Measurements from ENCODE around the gene OSBPL10. TPM values are rescaled to one million over a fixed set of nuclear protein-coding genes. Genes with fewer than 3 reads are reported as not detected.
"Not testable (repeated sequence)": the region's sequence is repeated elsewhere in the genome, so short reads cannot be mapped to it uniquely, and the experiment has no call there.

OSBPL10 gene
- total RNA-seq, 2 donors from 2014 or later: 0.17 to 2.9 TPM

GRCh38 chr3:31798840-31799239 is 182.2 kb downstream of the OSBPL10 start:
- Mint-ChIP-seq H3K4me3 (no peak overlapping the region), H3K4me1 (ENCODE audit: low read depth in 2 of 2) (no peaks in the 10 kb centered on the region), H3K27ac (no peak overlapping the region), H3K27me3 (peaks cover 0 to 2% of the 10 kb centered on the region in 2 donors), H3K9me3 (no peaks in the 10 kb centered on the region), H3K36me3 (no peaks in the 10 kb centered on the region)
- DNase-seq (ENCODE audit: low spot score) (no peak), ATAC-seq (no peak)

DNA sequence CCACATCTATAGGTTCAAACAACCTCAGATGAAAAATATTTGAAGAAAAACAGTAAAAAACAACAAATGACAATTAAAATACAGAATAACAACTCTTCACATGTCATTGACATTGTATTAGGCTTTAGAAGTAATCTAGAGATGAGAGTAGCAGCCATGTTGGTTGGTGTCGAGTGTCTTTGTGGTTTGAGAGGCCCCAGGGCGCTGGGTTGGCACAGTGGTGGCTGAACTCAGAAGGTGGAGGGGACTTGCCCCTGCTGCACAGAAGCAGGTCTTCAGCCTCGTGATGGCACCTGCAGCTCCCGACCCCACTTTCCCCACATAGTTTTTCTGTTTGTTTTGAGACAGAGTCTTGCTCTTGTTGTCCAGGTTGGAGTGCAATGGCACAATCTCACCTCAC is 187.2 kb downstream of the OSBPL10 start:
- H3K27me3 Mint-ChIP-seq: peaks cover 5 to 7% of the 10 kb centered on the region in 2 donors
- no peak for ATAC-seq
- H3K36me3 Mint-ChIP-seq: no peaks in the 10 kb centered on the region
- H3K27ac Mint-ChIP-seq: no peak overlapping the region
- no peaks in the 10 kb centered on the region for H3K9me3 Mint-ChIP-seq
- DNase-seq (ENCODE audit: low spot score): no peak
- no peak overlapping the region for H3K4me3 Mint-ChIP-seq
- no peaks in the 10 kb centered on the region for H3K4me1 Mint-ChIP-seq (ENCODE audit: low read depth in 2 of 2)

DNA sequence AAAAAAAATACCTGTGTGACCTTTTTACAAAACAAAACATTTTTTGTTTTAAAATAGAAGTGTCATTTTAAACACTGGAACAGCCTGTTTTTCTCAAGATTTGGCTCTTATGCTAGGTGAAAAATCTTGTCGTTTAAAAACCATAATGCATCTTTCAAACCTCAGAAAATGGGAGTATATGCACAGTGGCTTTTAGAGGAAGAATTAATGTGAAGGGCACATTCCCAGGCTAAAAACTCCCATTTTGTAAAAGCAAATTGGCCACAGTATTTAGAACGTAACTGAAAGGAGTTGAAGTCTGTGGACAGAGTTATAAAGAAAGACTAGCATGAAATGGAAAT is 190.0 kb downstream of the OSBPL10 start:
- Mint-ChIP-seq H3K4me3 (no peak overlapping the region), H3K27me3 (peaks cover 5 to 7% of the 10 kb centered on the region in 2 donors)

GRCh38 chr3:31790193-31791089 is 190.6 kb downstream of the OSBPL10 start:
- ATAC-seq: no peak
- H3K4me3 Mint-ChIP-seq: no peak overlapping the region
- no peak overlapping the region for H3K27ac Mint-ChIP-seq
- peaks cover 5 to 7% of the 10 kb centered on the region in 2 donors for H3K27me3 Mint-ChIP-seq
- no peaks in the 10 kb centered on the region for H3K36me3 Mint-ChIP-seq
- H3K9me3 Mint-ChIP-seq: no peaks in the 10 kb centered on the region
- H3K4me1 Mint-ChIP-seq (ENCODE audit: low read depth in 2 of 2): no peaks in the 10 kb centered on the region
- no peak for DNase-seq (ENCODE audit: low spot score)

More for the DNA sequence above, 190.0 kb downstream of the OSBPL10 start:
- DNase-seq (ENCODE audit: low spot score): no peak
- H3K36me3 Mint-ChIP-seq: no peaks in the 10 kb centered on the region
- H3K4me1 Mint-ChIP-seq (ENCODE audit: low read depth in 2 of 2): no peaks in the 10 kb centered on the region
- no peak overlapping the region for H3K27ac Mint-ChIP-seq
- no peaks in the 10 kb centered on the region for H3K9me3 Mint-ChIP-seq
- ATAC-seq: no peak

- H3K27ac Mint-ChIP-seq: no peak overlapping the region
Measured at GRCh38 chr3:31789429-31789828, 191.6 kb downstream of the OSBPL10 start.

DNA sequence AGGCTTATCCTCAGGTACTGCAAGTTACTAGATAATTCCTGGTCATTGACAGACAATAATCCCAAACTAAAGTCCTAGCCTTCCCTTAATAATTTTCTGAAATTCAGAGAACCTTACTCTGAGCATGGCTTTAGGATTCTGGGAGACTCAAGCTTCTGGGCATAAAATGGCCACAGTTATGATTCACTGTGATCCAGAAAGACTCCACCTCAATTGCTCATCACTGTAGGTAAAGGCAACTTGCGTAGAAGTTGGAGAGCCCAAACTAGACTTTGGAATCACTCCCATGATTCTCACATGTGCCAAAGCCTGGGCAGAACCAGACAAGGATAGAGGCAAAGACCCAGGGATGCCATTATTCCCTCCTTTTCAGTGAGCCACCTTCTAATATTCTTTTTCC is 195.3 kb downstream of the OSBPL10 start:
- ATAC-seq (no peak), DNase-seq (ENCODE audit: low spot score) (no peak)
- Mint-ChIP-seq H3K27ac (no peak overlapping the region), H3K9me3 (no peaks in the 10 kb centered on the region), H3K4me3 (no peak overlapping the region), H3K4me1 (ENCODE audit: low read depth in 2 of 2) (no peaks in the 10 kb centered on the region), H3K27me3 (peaks cover 11 to 25% of the 10 kb centered on the region in 2 donors), H3K36me3 (no peaks in the 10 kb centered on the region)

More at GRCh38 chr3:31789429-31789828, 191.6 kb downstream of the OSBPL10 start:
- Mint-ChIP-seq H3K36me3 (no peaks in the 10 kb centered on the region), H3K4me1 (ENCODE audit: low read depth in 2 of 2) (no peaks in the 10 kb centered on the region), H3K9me3 (no peaks in the 10 kb centered on the region), H3K4me3 (no peak overlapping the region), H3K27me3 (peaks cover 2 to 7% of the 10 kb centered on the region in 2 donors)
- peak in 1 of 2 donors; percentile 61 for ATAC-seq
- DNase-seq (ENCODE audit: low spot score): no peak

- ATAC-seq (no peak), DNase-seq (ENCODE audit: low spot score) (no peak)
- peaks cover 14 to 26% of the 10 kb centered on the region in 2 donors for H3K27me3 Mint-ChIP-seq
- H3K9me3 Mint-ChIP-seq: no peaks in the 10 kb centered on the region
- no peaks in the 10 kb centered on the region for H3K4me1 Mint-ChIP-seq (ENCODE audit: low read depth in 2 of 2)
- H3K27ac Mint-ChIP-seq: no peak overlapping the region
- H3K4me3 Mint-ChIP-seq: no peak overlapping the region
- H3K36me3 Mint-ChIP-seq: no peaks in the 10 kb centered on the region
Measured at GRCh38 chr3:31785286-31785685, 195.8 kb downstream of the OSBPL10 start.

DNA sequence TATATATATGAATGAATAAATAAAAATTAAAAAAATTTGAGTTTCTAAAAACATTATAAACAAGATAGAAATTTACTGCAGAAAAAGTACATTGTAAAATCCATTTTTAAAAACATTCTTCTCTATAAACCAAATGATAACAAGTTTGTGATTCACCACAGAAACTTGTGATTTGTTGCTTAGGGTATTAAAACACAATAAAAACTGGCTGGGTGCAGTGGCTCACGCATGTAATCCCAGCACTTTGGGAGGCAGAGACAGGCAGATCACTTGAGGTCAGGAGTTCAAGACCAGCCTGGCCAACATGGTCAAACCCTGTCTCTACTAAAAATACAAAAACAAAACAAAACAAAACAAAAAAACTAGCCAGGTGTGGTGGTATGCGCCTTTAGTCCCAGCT is 197.2 kb downstream of the OSBPL10 start:
- not testable (repeated sequence) for ATAC-seq; H3K4me1 Mint-ChIP-seq (ENCODE audit: low read depth in 2 of 2); H3K27ac Mint-ChIP-seq; H3K36me3 Mint-ChIP-seq; H3K4me3 Mint-ChIP-seq; DNase-seq (ENCODE audit: low spot score); H3K9me3 Mint-ChIP-seq
- H3K27me3 Mint-ChIP-seq: peaks cover 23 to 37% of the 10 kb centered on the region in 2 donors

DNA sequence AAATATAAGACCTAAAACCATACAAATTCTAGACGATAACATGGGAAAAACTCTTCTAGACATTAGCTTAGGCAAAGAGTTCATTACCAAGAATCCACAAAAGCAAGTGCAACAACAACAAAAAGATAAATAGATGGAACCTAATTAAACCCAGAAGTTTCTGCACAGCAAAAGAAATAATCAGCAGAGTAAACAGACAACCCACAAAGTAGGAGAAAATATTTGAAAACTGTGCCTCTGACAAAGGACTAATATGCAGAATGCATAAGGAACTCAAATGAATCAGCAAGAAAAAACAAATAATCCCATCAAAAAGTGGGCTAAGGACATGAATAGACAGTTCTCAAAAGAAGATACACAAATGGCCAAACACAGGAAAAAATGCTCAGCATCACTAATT is 198.8 kb downstream of the OSBPL10 start:
- not testable (repeated sequence) for H3K27ac Mint-ChIP-seq; H3K4me1 Mint-ChIP-seq (ENCODE audit: low read depth in 2 of 2); ATAC-seq; H3K36me3 Mint-ChIP-seq; H3K9me3 Mint-ChIP-seq; DNase-seq (ENCODE audit: low spot score); H3K4me3 Mint-ChIP-seq
- peaks cover 23 to 40% of the 10 kb centered on the region in 2 donors for H3K27me3 Mint-ChIP-seq

DNA sequence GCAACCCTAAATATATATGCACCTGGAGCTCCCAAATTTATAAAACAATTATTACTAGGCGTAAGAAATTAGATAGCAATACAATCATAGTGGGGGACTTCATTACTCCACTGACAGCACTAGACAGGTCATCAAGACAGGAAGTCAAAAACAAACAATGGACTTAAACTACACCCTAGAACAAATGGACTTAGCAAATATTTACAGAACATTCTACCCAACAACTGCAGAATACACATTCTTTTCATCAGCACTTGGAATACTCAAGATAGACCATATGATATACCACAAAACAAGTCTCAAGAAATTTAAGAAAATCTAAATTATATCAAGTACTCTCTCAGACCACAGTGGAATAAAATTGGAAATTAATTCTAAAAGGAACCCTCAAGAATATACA is 201.5 kb downstream of the OSBPL10 start:
- no peak overlapping the region for H3K4me3 Mint-ChIP-seq
- peaks cover 33 to 54% of the 10 kb centered on the region in 2 donors for H3K27me3 Mint-ChIP-seq
- ATAC-seq (no peak), DNase-seq (ENCODE audit: low spot score) (no peak)
- H3K9me3 Mint-ChIP-seq: no peaks in the 10 kb centered on the region
- no peak overlapping the region for H3K27ac Mint-ChIP-seq
- H3K4me1 Mint-ChIP-seq (ENCODE audit: low read depth in 2 of 2): peaks cover 0 to 6% of the 10 kb centered on the region in 2 donors
- peaks cover 5% of the 10 kb centered on the region for H3K36me3 Mint-ChIP-seq

DNA sequence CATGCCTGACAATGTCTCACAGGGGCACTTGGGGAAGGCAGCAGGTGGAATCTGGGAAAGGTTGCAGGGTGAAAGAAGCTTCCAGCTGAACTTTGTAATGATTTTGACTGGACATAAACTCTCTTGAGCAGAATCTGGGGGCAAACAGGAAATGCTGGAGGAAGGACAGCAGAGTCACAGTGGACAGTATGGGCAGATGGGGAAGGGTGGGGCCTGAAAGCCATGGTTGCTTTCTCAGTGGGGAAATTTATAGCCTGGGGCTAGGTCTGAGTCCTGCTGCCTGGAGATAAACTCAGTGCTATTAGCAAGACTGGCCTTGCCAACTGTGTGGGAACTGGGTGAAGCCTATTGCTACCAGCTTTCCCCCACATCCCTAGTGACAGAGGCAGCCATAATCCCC is 203.2 kb downstream of the OSBPL10 start:
- Mint-ChIP-seq H3K27ac (no peak overlapping the region), H3K27me3 (peaks cover 36 to 63% of the 10 kb centered on the region in 2 donors)

DNA sequence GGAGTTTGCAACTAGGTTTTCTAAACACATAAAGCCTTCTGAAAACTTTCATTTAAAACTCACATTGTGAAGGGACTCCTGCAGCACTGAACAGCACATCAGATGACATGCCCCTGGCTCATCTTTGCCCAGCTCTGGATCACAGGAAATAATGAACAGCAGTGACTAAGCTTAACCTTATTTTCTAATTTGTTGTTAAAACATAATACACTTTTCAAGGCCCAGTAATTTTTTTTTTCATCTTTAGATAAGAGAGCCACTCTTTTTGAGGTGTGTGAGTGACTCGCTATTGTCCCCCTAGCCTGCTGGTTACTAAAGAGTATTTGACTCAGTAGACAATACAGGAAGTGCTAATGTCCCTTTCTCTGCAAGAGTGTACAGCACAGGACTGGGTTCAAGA is 204.0 kb downstream of the OSBPL10 start:
- peaks cover 32 to 55% of the 10 kb centered on the region in 2 donors for H3K27me3 Mint-ChIP-seq
- H3K4me1 Mint-ChIP-seq (ENCODE audit: low read depth in 2 of 2): peaks cover 0 to 6% of the 10 kb centered on the region in 2 donors
- DNase-seq (ENCODE audit: low spot score) (no peak), ATAC-seq (peak in 1 of 2 donors; percentile 41)
- H3K4me3 Mint-ChIP-seq: no peak overlapping the region
- no peak overlapping the region for H3K27ac Mint-ChIP-seq
- H3K9me3 Mint-ChIP-seq: no peaks in the 10 kb centered on the region
- H3K36me3 Mint-ChIP-seq: peaks cover 5% of the 10 kb centered on the region

More for the DNA sequence above, 203.2 kb downstream of the OSBPL10 start:
- Mint-ChIP-seq H3K4me1 (ENCODE audit: low read depth in 2 of 2) (peaks cover 0 to 6% of the 10 kb centered on the region in 2 donors), H3K36me3 (peaks cover 5% of the 10 kb centered on the region), H3K9me3 (no peaks in the 10 kb centered on the region), H3K4me3 (no peak overlapping the region)
- DNase-seq (ENCODE audit: low spot score): no peak
- ATAC-seq: no peak

GRCh38 chr3:31776016-31776415 is 205.0 kb downstream of the OSBPL10 start:
- Mint-ChIP-seq H3K4me1 (ENCODE audit: low read depth in 2 of 2) (peaks cover 0 to 6% of the 10 kb centered on the region in 2 donors), H3K9me3 (no peaks in the 10 kb centered on the region), H3K27me3 (peaks cover 27 to 44% of the 10 kb centered on the region in 2 donors), H3K36me3 (peaks cover 5% of the 10 kb centered on the region), H3K4me3 (no peak overlapping the region), H3K27ac (no peak overlapping the region)
- DNase-seq (ENCODE audit: low spot score) (no peak), ATAC-seq (no peak)

- ATAC-seq (no peak), DNase-seq (ENCODE audit: low spot score) (no peak)
- no peaks in the 10 kb centered on the region for H3K9me3 Mint-ChIP-seq
- peaks cover 5% of the 10 kb centered on the region for H3K36me3 Mint-ChIP-seq
- no peak overlapping the region for H3K4me3 Mint-ChIP-seq
- H3K4me1 Mint-ChIP-seq (ENCODE audit: low read depth in 2 of 2): peaks cover 0 to 6% of the 10 kb centered on the region in 2 donors
- H3K27ac Mint-ChIP-seq: no peak overlapping the region
- H3K27me3 Mint-ChIP-seq: peaks cover 23 to 38% of the 10 kb centered on the region in 2 donors
Measured at GRCh38 chr3:31775383-31775782, 205.7 kb downstream of the OSBPL10 start.

All from natural killer cell treated with Interleukin-12 subunit alpha and Interleukin-12 subunit beta and Interleukin-15 and Interleukin-18, amount 100 ng/mL, for 72 hours (primary cell).